ENCODE results near the gene RCSD1.

- TF ChIP-seq CTCF (IDR thresholded peaks at IDR 0.05; ENCODE audit: low read length) (no peak), EZH2 (IDR thresholded peaks at IDR 0.05; ENCODE audit: borderline replicate concordance, low read length) (no peak)
Observed at GRCh38 chr1:167695147-167695546, 65.1 kb downstream of the RCSD1 start.

Data from OCI-LY1 (cell line).